ENCODE measurements around the gene TMEM91. TPM values are rescaled to one million over a fixed set of nuclear protein-coding genes. Genes with fewer than 3 reads are reported as not detected.
"Not testable (repeated sequence)": the region's sequence is repeated elsewhere in the genome, so short reads cannot be mapped to it uniquely, and the experiment has no call there.

TMEM91 gene
- total RNA-seq, 1 donor from 2014 or later, result 12.2 TPM

- DNase-seq (ENCODE audit: low spot score), result no peak
These were observed 1.8 kb downstream of the TMEM91 start for GRCh38 chr19:41377977-41378709.

GRCh38 chr19:41381536-41381935 lies 5.2 kb downstream of the TMEM91 start:
- DNase-seq (ENCODE audit: low spot score), result not testable (repeated sequence)

- DNase-seq (ENCODE audit: low spot score), result no peak
These were observed 8.0 kb downstream of the TMEM91 start for GRCh38 chr19:41384351-41384750.

GRCh38 chr19:41386442-41386841 lies 10.1 kb downstream of the TMEM91 start:
- DNase-seq (ENCODE audit: low spot score), result no peak

DNA sequence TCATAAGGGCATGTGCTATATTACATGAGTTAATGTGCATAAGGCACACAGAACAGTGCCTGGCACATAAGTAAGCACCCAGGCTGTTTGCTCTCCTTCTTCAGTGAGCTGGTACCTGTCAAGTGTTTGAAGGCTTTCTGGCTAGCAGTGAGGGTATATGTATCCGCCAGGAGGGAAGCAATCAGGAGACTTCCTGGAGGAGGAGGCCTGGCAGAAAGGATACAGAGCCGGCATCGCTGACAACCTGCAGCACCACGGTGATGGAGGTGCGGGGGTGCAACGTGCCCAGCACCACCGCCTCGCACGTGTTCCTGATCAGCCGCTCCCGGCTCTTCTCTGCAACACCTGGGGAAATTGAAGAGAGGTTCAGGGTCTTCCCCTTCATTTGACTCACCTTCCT lies 15.3 kb downstream of the TMEM91 start:
- no peak for DNase-seq (ENCODE audit: low spot score)

- DNase-seq (ENCODE audit: low spot score), result no peak
These were observed 16.4 kb downstream of the TMEM91 start for GRCh38 chr19:41392775-41393174.

- DNase-seq (ENCODE audit: low spot score), result no peak
These were observed 19.0 kb downstream of the TMEM91 start for GRCh38 chr19:41395355-41395754.

- peak; percentile 99 for DNase-seq (ENCODE audit: low spot score)
These were observed 21.0 kb downstream of the TMEM91 start, which contains the start of the genes BCKDHA and EXOSC5 for GRCh38 chr19:41397086-41398049. BCKDHA (plus strand) TSS chr19:41397818; CDS start chr19:41397828, 10 bp downstream. EXOSC5 (minus strand) TSS chr19:41397359; CDS start chr19:41397328, 31 bp downstream.

DNA sequence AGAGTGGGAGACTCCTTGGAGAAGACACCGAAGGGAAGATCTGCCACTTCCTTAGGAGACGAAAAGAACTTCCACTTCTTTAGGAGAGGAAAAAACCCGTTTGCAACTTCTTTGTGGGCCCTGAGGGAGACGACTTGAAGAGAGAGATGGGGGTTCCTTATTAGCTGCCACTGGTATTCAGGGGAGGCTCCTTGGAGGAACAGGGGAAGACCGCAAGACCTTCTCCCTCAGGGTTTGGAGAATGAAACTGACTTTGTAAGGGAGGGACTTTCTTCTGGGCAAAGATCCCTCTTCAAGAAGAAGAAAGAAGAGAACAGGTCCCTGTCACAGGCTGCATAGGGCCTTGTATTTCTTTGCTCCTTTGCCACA lies 21.7 kb downstream of the TMEM91 start:
- no peak for DNase-seq (ENCODE audit: low spot score)

- no peak for DNase-seq (ENCODE audit: low spot score)
These were observed 22.3 kb downstream of the TMEM91 start for GRCh38 chr19:41398598-41398997.

DNA sequence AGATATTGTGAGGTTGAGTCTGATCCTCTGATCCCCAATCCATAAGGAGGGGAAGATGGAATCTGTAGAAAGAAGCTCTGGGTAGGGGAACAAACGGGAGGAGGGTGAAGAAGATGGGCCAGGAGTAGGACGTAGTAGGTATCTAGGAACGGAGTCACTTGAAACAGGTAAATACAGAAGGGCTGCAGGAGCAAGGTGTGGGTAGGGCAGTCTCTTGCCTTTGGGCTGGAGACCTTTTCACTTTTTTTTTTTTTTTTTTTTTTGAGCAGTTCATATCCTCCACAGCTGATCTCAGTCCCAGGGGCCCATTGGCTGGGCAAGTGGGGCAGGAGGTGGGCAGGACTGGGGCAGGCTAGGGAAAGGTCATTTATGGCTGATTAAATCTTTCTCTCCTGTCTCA lies 22.8 kb downstream of the TMEM91 start:
- DNase-seq (ENCODE audit: low spot score), result no peak

- DNase-seq (ENCODE audit: low spot score), result no peak
These were observed 23.2 kb downstream of the TMEM91 start for GRCh38 chr19:41399525-41399924.

GRCh38 chr19:41401483-41401882 lies 25.1 kb downstream of the TMEM91 start:
- DNase-seq (ENCODE audit: low spot score), result no peak

GRCh38 chr19:41402010-41402409 lies 25.7 kb downstream of the TMEM91 start:
- DNase-seq (ENCODE audit: low spot score), result no peak

- DNase-seq (ENCODE audit: low spot score), result no peak
These were observed 27.0 kb downstream of the TMEM91 start for GRCh38 chr19:41403181-41403970.

GRCh38 chr19:41405776-41406175 lies 29.4 kb downstream of the TMEM91 start:
- DNase-seq (ENCODE audit: low spot score), result no peak

GRCh38 chr19:41407271-41407670 lies 30.9 kb downstream of the TMEM91 start:
- no peak for DNase-seq (ENCODE audit: low spot score)

GRCh38 chr19:41408256-41408655 lies 31.9 kb downstream of the TMEM91 start:
- DNase-seq (ENCODE audit: low spot score), result no peak

DNA sequence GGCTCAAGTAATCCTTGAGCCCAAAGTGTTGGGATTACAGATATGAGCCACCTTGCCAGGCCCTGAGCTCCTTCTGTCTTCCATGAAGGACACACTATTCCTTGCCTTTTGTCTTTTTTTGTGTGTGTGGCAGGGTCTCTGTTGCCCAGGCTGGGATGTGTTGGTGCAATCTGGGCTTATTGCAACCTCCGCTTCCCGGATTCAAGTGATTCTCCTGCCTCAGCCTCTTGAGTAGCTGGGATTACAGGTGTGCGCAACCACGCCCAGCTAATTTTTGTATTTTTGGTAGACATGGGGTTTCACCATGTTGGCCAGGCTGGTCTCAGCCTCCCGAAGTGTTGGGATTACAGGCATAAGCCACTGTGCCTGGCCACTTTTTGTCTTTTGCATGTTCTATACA lies 32.5 kb downstream of the TMEM91 start:
- DNase-seq (ENCODE audit: low spot score), result not testable (repeated sequence)

GRCh38 chr19:41409288-41409687 lies 33.0 kb downstream of the TMEM91 start:
- peak; percentile 65 for DNase-seq (ENCODE audit: low spot score)

DNA sequence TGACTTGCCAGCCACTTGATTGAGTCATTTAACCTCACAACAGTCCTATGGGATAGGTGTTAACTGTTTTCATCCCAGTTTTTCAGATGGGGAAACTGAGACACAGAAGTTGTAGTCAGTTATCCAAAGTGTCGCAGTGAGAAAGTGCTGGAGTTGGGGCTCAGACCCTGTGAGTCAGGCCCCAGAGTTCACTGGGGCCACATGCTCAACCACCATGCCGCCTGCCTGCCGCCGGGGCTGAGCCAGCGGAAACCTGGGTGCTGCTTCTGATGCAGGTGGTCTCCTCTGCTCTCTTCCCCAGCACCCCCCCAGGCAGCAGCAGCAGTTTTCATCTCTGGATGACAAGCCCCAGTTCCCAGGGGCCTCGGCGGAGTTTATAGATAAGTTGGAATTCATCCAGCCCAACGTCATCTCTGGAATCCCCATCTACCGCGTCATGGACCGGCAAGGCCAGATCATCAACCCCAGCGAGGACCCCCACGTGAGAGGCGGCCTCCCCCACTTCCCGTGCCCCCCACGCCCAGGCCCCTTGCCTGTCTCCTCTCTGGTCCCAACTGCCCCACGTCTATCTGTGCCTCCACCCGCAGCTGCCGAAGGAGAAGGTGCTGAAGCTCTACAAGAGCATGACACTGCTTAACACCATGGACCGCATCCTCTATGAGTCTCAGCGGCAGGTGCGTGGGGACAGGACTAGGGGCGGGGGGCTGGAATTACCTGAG lies 34.2 kb downstream of the TMEM91 start:
- DNase-seq (ENCODE audit: low spot score), result no peak

All from ureter (tissue), 1 donor.